PC-9 (cell line): ENCODE data around the gene CEACAM1.

Experiments
- EZH2 ChIP-seq: fragments of 200-600 bp; sonication (generic); IDR thresholded peaks from 2 replicates; pipeline ENCODE4 v1.8.0; 2017; ENCODE audit warnings: antibody characterized with exemption, low read depth
- TF ChIP-seq, protein P1 (sequence below): fragments of 200-600 bp; sonication (generic); conservative IDR thresholded peaks from 2 replicates; pipeline ENCODE4 v1.6.1; 2017; ENCODE audit warnings: mixed run types, antibody characterized with exemption, mild to moderate bottlenecking, moderate library complexity

GRCh38 chr19:42501733-42502132 is 26.5 kb downstream of the CEACAM1 start:
- TF ChIP-seq, protein P1, sequence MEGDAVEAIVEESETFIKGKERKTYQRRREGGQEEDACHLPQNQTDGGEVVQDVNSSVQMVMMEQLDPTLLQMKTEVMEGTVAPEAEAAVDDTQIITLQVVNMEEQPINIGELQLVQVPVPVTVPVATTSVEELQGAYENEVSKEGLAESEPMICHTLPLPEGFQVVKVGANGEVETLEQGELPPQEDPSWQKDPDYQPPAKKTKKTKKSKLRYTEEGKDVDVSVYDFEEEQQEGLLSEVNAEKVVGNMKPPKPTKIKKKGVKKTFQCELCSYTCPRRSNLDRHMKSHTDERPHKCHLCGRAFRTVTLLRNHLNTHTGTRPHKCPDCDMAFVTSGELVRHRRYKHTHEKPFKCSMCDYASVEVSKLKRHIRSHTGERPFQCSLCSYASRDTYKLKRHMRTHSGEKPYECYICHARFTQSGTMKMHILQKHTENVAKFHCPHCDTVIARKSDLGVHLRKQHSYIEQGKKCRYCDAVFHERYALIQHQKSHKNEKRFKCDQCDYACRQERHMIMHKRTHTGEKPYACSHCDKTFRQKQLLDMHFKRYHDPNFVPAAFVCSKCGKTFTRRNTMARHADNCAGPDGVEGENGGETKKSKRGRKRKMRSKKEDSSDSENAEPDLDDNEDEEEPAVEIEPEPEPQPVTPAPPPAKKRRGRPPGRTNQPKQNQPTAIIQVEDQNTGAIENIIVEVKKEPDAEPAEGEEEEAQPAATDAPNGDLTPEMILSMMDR: no peak
- TF ChIP-seq EZH2: no peak
